Left ventricle myocardium inferior (tissue), 1 donor: ENCODE results near the gene STAU1. TPM values are rescaled to one million over a fixed set of nuclear protein-coding genes. Genes with fewer than 3 reads are reported as not detected.
"Not testable (repeated sequence)": the region's sequence is repeated elsewhere in the genome, so short reads cannot be mapped to it uniquely, and the experiment has no call there.

Source experiments
- DNase-seq: peaks from one replicate; pipeline ENCODE4 v3.0.0-alpha.2; 2020
- H3K27ac ChIP-seq: fragments of 200-600 bp; replicated peaks from 2 replicates; pipeline ENCODE4 v1.8.0; 2021
- H3K27me3 ChIP-seq: fragments of 200-600 bp; 2 replicates; pipeline ENCODE4 v1.8.0; 2021; ENCODE audit warnings: low read depth
- H3K36me3 ChIP-seq: fragments of 200-600 bp; 2 replicates; pipeline ENCODE4 v1.8.0; 2021
- H3K4me1 ChIP-seq: fragments of 200-600 bp; 2 replicates; pipeline ENCODE4 v1.8.0; 2021
- H3K4me3 ChIP-seq: fragments of 200-600 bp; 2 replicates; pipeline ENCODE4 v1.8.0; 2021; ENCODE audit warnings: mild to moderate bottlenecking, moderate library complexity
- H3K9me3 ChIP-seq: fragments of 200-600 bp; replicated peaks from 2 replicates; pipeline ENCODE4 v1.8.0; 2021
- intact Hi-C: fragments of 100-400 bp; cut with micrococcal nuclease; formaldehyde crosslinking; loops from one replicate; pipeline ENCODE4 v1.11.0; 2022
- total RNA-seq: library from RNA; stranded (reverse); fragmentation: NEBNext Ultra II Directional; extraction: Animal tissue kit (Norgen Biotek cat#: 25700); gene quantifications from one replicate; pipeline ENCODE4 v1.2.1, GENCODE V29; 2021
- TF ChIP-seq, protein P1 (sequence below): fragments of 200-600 bp; IDR thresholded peaks from 2 replicates; pipeline ENCODE4 v1.8.0; 2021; ENCODE audit warnings: antibody characterized with exemption, mild to moderate bottlenecking, borderline replicate concordance
- donor health status: DM: no; HTN: yes; CAD: no; lungs with severe emphysema.

STAU1 gene
- total RNA-seq, 1 donor from 2014 or later: 63.4 TPM

DNA sequence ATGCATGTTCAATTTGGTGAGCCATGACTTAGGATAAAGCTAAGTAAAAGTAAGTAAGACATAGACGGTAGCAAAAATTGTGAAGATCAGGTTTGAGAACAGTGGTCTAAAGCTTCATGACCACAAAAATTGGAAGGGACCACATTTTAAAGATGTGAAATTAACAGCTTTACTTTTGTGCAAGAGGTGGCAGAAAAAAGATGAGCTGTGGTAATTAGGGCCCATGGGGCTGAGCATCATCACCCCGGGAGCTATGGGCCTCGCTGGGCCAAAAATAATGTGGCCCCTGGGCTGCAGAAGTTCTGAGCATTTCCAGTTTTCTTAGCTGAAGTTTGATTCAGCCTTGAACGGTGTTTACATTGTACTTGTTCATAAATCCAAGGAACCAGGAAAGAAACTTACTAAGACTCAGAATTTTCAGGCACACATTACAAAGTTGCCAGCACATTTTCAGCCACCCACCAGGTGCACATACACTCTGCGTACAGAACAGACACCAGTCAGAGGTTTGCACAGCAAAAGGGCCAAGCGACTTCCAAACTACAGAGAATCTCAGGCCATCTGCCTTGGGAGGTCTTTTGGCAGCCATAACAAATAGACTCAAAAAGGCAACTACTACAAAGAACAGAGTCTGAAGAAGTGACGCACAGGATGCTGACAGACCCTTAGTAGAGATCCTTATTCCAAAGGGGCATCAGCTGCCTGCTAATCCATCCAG, 84.3 kb downstream of the STAU1 start:
- TF ChIP-seq, protein P1, sequence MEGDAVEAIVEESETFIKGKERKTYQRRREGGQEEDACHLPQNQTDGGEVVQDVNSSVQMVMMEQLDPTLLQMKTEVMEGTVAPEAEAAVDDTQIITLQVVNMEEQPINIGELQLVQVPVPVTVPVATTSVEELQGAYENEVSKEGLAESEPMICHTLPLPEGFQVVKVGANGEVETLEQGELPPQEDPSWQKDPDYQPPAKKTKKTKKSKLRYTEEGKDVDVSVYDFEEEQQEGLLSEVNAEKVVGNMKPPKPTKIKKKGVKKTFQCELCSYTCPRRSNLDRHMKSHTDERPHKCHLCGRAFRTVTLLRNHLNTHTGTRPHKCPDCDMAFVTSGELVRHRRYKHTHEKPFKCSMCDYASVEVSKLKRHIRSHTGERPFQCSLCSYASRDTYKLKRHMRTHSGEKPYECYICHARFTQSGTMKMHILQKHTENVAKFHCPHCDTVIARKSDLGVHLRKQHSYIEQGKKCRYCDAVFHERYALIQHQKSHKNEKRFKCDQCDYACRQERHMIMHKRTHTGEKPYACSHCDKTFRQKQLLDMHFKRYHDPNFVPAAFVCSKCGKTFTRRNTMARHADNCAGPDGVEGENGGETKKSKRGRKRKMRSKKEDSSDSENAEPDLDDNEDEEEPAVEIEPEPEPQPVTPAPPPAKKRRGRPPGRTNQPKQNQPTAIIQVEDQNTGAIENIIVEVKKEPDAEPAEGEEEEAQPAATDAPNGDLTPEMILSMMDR: no peak
- no peak overlapping the region for H3K27ac ChIP-seq
- no peaks in the 10 kb centered on the region for H3K27me3 ChIP-seq
- intact Hi-C loops: no loop called here
- H3K36me3 ChIP-seq: peaks cover 43% of the 10 kb centered on the region
- H3K4me3 ChIP-seq: no peak overlapping the region
- no peak for DNase-seq
- H3K4me1 ChIP-seq: peaks cover 11% of the 10 kb centered on the region
- no peaks in the 10 kb centered on the region for H3K9me3 ChIP-seq

DNA sequence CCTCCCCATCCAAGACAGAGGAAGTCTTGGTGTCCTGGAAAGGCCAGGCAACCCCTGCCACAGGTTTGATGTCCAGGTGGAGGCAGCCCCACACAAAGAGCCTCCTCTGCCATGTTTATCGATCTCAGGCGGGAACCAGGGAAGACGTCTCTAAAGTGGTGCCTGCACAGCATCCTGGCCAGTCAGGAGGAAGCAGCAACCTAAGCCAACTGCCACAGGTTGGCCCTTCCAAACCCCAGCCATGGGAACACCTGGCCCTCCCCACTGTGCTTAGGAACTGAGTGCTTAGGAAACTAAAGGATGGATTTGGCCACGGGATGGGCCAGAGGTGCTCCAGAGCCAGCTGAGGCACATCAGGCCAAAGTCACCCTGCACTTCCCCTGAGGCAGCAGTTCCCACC, 85.1 kb downstream of the STAU1 start:
- TF ChIP-seq, protein P1: no peak
- Histone ChIP-seq H3K36me3 (peaks cover 45% of the 10 kb centered on the region), H3K4me3 (no peak overlapping the region), H3K4me1 (peaks cover 11% of the 10 kb centered on the region), H3K9me3 (no peaks in the 10 kb centered on the region), H3K27ac (no peak overlapping the region), H3K27me3 (no peaks in the 10 kb centered on the region)
- DNase-seq: no peak
- intact Hi-C loops: no loop called here

DNA sequence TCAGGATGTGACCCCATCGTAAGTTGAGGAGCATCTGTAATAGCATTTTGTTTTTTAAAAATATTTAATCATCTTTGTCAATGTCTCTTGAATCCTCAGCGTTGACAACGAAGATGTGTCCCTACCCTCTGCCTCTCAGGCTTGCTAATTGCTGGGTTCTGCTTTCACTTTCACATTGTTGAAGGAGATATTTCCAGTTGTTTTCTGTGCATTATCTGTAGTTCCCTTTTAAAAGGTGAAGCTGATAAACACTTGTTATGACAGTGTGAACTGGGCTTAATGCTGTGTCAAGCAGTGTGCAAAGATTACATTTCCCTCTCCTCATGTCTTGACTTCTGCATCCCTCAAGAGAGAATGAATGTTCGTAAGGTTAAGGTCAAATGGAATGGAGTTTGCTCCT, 87.2 kb downstream of the STAU1 start:
- H3K4me1 ChIP-seq: peaks cover 11% of the 10 kb centered on the region
- H3K36me3 ChIP-seq: peaks cover 56% of the 10 kb centered on the region
- no peaks in the 10 kb centered on the region for H3K9me3 ChIP-seq
- no peaks in the 10 kb centered on the region for H3K27me3 ChIP-seq
- intact Hi-C loops: no loop called here
- H3K27ac ChIP-seq: no peak overlapping the region
- DNase-seq: no peak
- TF ChIP-seq, protein P1: no peak
- H3K4me3 ChIP-seq: no peak overlapping the region

DNA sequence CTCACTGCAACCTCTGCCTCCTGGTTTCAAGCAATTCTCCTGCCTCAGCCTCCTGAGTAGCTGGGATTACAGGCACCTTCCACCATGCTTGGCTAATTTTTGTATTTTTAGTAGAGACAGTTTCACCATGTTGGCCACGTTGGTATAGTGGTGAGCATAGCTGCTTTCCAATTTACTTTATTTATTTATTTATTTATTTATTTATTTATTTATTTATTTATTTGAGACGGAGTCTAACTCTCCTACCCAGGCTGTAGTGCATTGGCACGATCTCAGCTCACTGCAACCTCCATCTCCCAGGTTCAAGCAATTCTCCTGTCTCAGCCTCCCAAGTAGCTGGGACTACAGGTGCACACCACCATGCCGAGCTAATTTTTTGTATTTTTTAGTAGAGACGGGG, 87.8 kb downstream of the STAU1 start:
- H3K4me3 ChIP-seq, DNase-seq, H3K27ac ChIP-seq, H3K27me3 ChIP-seq, intact Hi-C loops, H3K9me3 ChIP-seq: not testable (repeated sequence)
- Histone ChIP-seq H3K36me3 (peaks cover 62% of the 10 kb centered on the region), H3K4me1 (peaks cover 11% of the 10 kb centered on the region)

DNA sequence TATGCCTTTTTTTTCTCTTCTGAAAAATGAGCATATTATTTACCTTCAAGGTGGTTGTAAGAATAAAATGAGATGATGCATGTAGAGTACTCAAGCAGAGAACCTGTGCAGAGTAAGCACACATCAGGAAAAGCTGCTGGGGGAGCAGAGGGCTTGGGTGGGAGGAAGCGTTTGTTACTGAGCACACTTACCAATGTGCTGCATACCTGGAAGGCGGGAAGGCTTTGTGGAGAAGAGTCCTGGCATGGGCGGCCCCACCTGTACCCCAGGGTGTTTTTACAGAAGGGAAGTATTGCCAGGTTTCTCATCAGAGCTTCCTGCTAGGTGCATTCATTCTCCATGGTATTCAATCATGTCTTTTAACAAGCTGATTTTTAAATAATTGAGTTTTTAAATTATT, 89.1 kb downstream of the STAU1 start:
- no peaks in the 10 kb centered on the region for H3K27me3 ChIP-seq
- H3K36me3 ChIP-seq: peaks cover 64% of the 10 kb centered on the region
- no peaks in the 10 kb centered on the region for H3K9me3 ChIP-seq
- no peak overlapping the region for H3K27ac ChIP-seq
- DNase-seq: no peak
- H3K4me1 ChIP-seq: peaks cover 11% of the 10 kb centered on the region
- no peak overlapping the region for H3K4me3 ChIP-seq
- TF ChIP-seq, protein P1: no peak
- intact Hi-C loops: no loop called here

DNA sequence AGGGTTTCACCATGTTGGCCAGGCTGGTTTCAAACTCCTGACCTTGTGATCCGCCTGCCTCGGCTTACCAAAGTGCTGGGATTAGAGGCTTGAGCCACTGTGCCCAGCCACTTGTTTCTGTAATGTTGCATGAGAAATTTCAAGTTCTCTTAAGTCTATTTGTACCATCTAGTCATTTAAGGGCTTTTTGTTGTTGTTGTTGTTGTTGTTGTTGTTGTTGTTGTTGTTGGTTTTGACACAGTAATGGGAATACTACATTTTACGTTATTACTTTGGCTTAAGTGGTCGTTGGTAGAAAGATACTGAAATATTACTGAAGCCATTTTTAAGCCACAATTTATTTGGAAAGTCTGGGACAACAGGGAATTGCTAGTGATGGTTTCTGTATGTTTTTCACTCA, 90.0 kb downstream of the STAU1 start:
- TF ChIP-seq, protein P1: no peak
- Histone ChIP-seq H3K4me3 (no peak overlapping the region), H3K27ac (no peak overlapping the region), H3K27me3 (no peaks in the 10 kb centered on the region), H3K9me3 (no peaks in the 10 kb centered on the region), H3K4me1 (peaks cover 11% of the 10 kb centered on the region), H3K36me3 (peaks cover 55% of the 10 kb centered on the region)
- intact Hi-C loops: no loop called here
- DNase-seq: no peak
